Liver (tissue), 9 donors: ENCODE data around the gene SLAIN2. TPM values are rescaled to one million over a fixed set of nuclear protein-coding genes. Genes with fewer than 3 reads are reported as not detected.

Source experiments
- DNase-seq: peaks from one replicate; pipeline ENCODE4 v3.0.0-alpha.2; 2017; ENCODE audit warnings: low spot score
- H3K27ac ChIP-seq, 2 donors: one replicate each; pipeline ENCODE4 v1.7.0; 2013; ENCODE audit warnings: inconsistent platforms in 2 of 2, low read length in 2 of 2, control low read depth in 1 of 2, low read depth in 1 of 2, mild to moderate bottlenecking in 1 of 2
- H3K27me3 ChIP-seq, 4 donors: one replicate each; pipeline versions ENCODE4 v1.6.1 to v1.7.0; 2013; ENCODE audit warnings: low read length in 3 of 4, inconsistent platforms in 1 of 4, mild to moderate bottlenecking in 1 of 4, moderate library complexity in 1 of 4; ENCODE audit not compliant: control insufficient read depth in 4 of 4, insufficient read depth in 4 of 4
- H3K36me3 ChIP-seq, 4 donors: one replicate each; pipeline versions ENCODE4 v1.6.1 to v1.7.0; 2013; ENCODE audit warnings: low read length in 3 of 4, mild to moderate bottlenecking in 3 of 4, low read depth in 1 of 4, moderate library complexity in 1 of 4; ENCODE audit not compliant: control insufficient read depth in 4 of 4, insufficient read depth in 3 of 4
- H3K4me1 ChIP-seq, 4 donors: one replicate each; pipeline versions ENCODE4 v1.6.1 to v1.7.0; 2013; ENCODE audit warnings: low read length in 3 of 4, mild to moderate bottlenecking in 3 of 4, moderate library complexity in 1 of 4; ENCODE audit not compliant: control insufficient read depth in 4 of 4, insufficient read depth in 4 of 4
- H3K4me3 ChIP-seq, 3 donors: one replicate each; pipeline versions ENCODE4 v1.6.1 to v1.7.0; 2013; ENCODE audit warnings: low read length in 3 of 3, control low read depth in 1 of 3, low read depth in 1 of 3, mild to moderate bottlenecking in 1 of 3
- H3K9ac ChIP-seq, 2 donors: one replicate each; pipeline ENCODE4 v1.7.0; 2013; ENCODE audit warnings: low read length in 2 of 2, mild to moderate bottlenecking in 2 of 2, moderate library complexity in 2 of 2, control low read depth in 1 of 2, low read depth in 1 of 2
- H3K9me3 ChIP-seq, 4 donors: one replicate each; pipeline versions ENCODE4 v1.6.1 to v1.7.0; 2013; ENCODE audit warnings: low read length in 3 of 4; ENCODE audit not compliant: control insufficient read depth in 4 of 4
- ATF3 ChIP-seq: IDR thresholded peaks from 2 replicates; pipeline ENCODE4 v1.6.1; 2016; ENCODE audit warnings: antibody characterized with exemption
- EGR1 ChIP-seq, 2 donors: IDR thresholded peaks; 2 replicates each; pipeline ENCODE4 v1.6.1; 2016 to 2018; ENCODE audit warnings: antibody characterized with exemption in 2 of 2, low read depth in 2 of 2
- FOXA2 ChIP-seq: IDR thresholded peaks from 2 replicates; pipeline ENCODE4 v1.6.1; 2016; ENCODE audit warnings: antibody characterized with exemption
- GABPA ChIP-seq, 2 donors: IDR thresholded peaks in 1 of 2; conservative IDR thresholded peaks in 1 of 2; 2 replicates each; pipeline ENCODE4 v1.6.1; 2016; ENCODE audit warnings: antibody characterized with exemption in 2 of 2, mild to moderate bottlenecking in 1 of 2, moderate library complexity in 1 of 2
- HNF4A ChIP-seq, 2 donors: conservative IDR thresholded peaks; 2 replicates each; pipeline ENCODE4 v1.6.1; 2016; ENCODE audit warnings: antibody characterized with exemption in 2 of 2, mild to moderate bottlenecking in 2 of 2
- HNF4G ChIP-seq: IDR thresholded peaks from 2 replicates; pipeline ENCODE4 v1.6.1; 2016; ENCODE audit warnings: antibody characterized with exemption
- JUND ChIP-seq, 2 donors: IDR thresholded peaks; 2 replicates each; pipeline ENCODE4 v1.6.1; 2016; ENCODE audit warnings: antibody characterized with exemption in 2 of 2
- MAX ChIP-seq: IDR thresholded peaks from 2 replicates; pipeline ENCODE4 v1.6.1; 2016; ENCODE audit warnings: antibody characterized with exemption
- NR2F2 ChIP-seq: IDR thresholded peaks from 2 replicates; pipeline ENCODE4 v1.6.1; 2016; ENCODE audit warnings: antibody characterized with exemption
- RAD21 ChIP-seq, 2 donors: IDR thresholded peaks; 2 replicates each; pipeline ENCODE4 v1.6.1; 2016; ENCODE audit warnings: antibody characterized with exemption in 2 of 2, mild to moderate bottlenecking in 2 of 2
- REST ChIP-seq: IDR thresholded peaks from 2 replicates; pipeline ENCODE4 v1.6.1; 2016; ENCODE audit warnings: antibody characterized with exemption, mild to moderate bottlenecking
- RXRA ChIP-seq, 2 donors: IDR thresholded peaks; 2 replicates each; pipeline ENCODE4 v1.6.1; 2017 to 2018; ENCODE audit warnings: antibody characterized with exemption in 2 of 2, mild to moderate bottlenecking in 1 of 2
- SP1 ChIP-seq: IDR thresholded peaks from 2 replicates; pipeline ENCODE4 v1.6.1; 2018; ENCODE audit warnings: antibody characterized with exemption, mild to moderate bottlenecking
- TAF1 ChIP-seq: conservative IDR thresholded peaks from 2 replicates; pipeline ENCODE4 v1.6.1; 2016; ENCODE audit warnings: antibody characterized with exemption, mild to moderate bottlenecking
- YY1 ChIP-seq: IDR thresholded peaks from 2 replicates; pipeline ENCODE4 v1.6.1; 2016; ENCODE audit warnings: antibody characterized with exemption, mild to moderate bottlenecking
- WGBS: extraction: QIAGEN DNeasy Blood & Tissue Kit; methylation state at CpG from one replicate; pipeline ENCODE4 v1.1.7; 2013; 5-methylcytosine and 5-hydroxymethylcytosine counted together
- polyA plus RNA-seq, 2 donors: library from polyadenylated mRNA; stranded (reverse) in 1 of 2; unstranded in 1 of 2; fragments of 200-250 nt in 1 of 2; fragments of >200 nt in 1 of 2; fragmentation: Nextera tagmentation in 1 of 2; extraction: Ambion mirVana in 1 of 2; gene quantifications; one replicate each; pipeline versions ENCODE4 v1.2.1 to v1.2.3, GENCODE V29; 2013 to 2015
- total RNA-seq, 2 donors: library from RNA; depleted of rRNA; stranded (reverse); fragments of >200 nt; gene quantifications; one replicate each; pipeline ENCODE4 v1.2.3, GENCODE V29; 2014
- donor health status: healthy.
- donor health status: healthy.
- donor health status: healthy.
- donor health status: healthy.
- donor health status: healthy.

Gene SLAIN2
- total and polyA plus RNA-seq, 4 donors: 12.1 to 32.5 (median 16.6) TPM

- TF ChIP-seq GABPA (IDR thresholded peaks at IDR 0.05 in 1 of 2, conservative IDR thresholded peaks at IDR 0.05 in 1 of 2): no peak
- no peak for TF ChIP-seq NR2F2
- no peak for TF ChIP-seq FOXA2
- no peak for TF ChIP-seq SP1
- no peak for TF ChIP-seq RXRA (IDR thresholded peaks at IDR 0.05)
- no peak for TF ChIP-seq HNF4G
- no peak for TF ChIP-seq JUND (IDR thresholded peaks at IDR 0.05)
- no peak for TF ChIP-seq MAX
- no peak for TF ChIP-seq YY1
Measured at GRCh38 chr4:48352793-48353192, 11.5 kb downstream of the SLAIN2 start (continued).

- Histone ChIP-seq H3K27me3 (no peaks in the 10 kb centered on the region), H3K9me3 (no peaks in the 10 kb centered on the region), H3K27ac (no peak overlapping the region), H3K9ac (no peak overlapping the region), H3K36me3 (no peaks in the 10 kb centered on the region), H3K4me1 (peaks cover 0 to 13% (median 5%) of the 10 kb centered on the region in 4 donors), H3K4me3 (no peak overlapping the region)
- 94% methylated on average over 1 of the region's 1 CpG for WGBS
- TF ChIP-seq GABPA (IDR thresholded peaks at IDR 0.05 in 1 of 2, conservative IDR thresholded peaks at IDR 0.05 in 1 of 2): no peak
- TF ChIP-seq HNF4G: no peak
- no peak for TF ChIP-seq NR2F2
- no peak for TF ChIP-seq RAD21 (IDR thresholded peaks at IDR 0.05)
- no peak for TF ChIP-seq RXRA (IDR thresholded peaks at IDR 0.05)
- TF ChIP-seq REST: no peak
- no peak for TF ChIP-seq MAX
- no peak for TF ChIP-seq ATF3
- no peak for TF ChIP-seq SP1
- no peak for TF ChIP-seq HNF4A (conservative IDR thresholded peaks at IDR 0.05)
- DNase-seq: no peak
Measured at GRCh38 chr4:48356355-48356754, 15.0 kb downstream of the SLAIN2 start.

- 88% methylated on average over 4 of the region's 4 CpGs for WGBS
- TF ChIP-seq JUND (IDR thresholded peaks at IDR 0.05) (no peak), FOXA2 (no peak), YY1 (no peak), EGR1 (IDR thresholded peaks at IDR 0.05; ENCODE audit: low read depth in 2 of 2) (no peak), RAD21 (IDR thresholded peaks at IDR 0.05) (no peak), HNF4A (conservative IDR thresholded peaks at IDR 0.05) (no peak), HNF4G (no peak), TAF1 (no peak), ATF3 (no peak), MAX (no peak)
- no peaks in the 10 kb centered on the region for H3K27me3 ChIP-seq
Measured at GRCh38 chr4:48360285-48361011, 19.1 kb downstream of the SLAIN2 start.

More at GRCh38 chr4:48360285-48361011, 19.1 kb downstream of the SLAIN2 start:
- Histone ChIP-seq H3K36me3 (no peaks in the 10 kb centered on the region), H3K27ac (no peak overlapping the region), H3K9me3 (no peaks in the 10 kb centered on the region), H3K4me3 (no peak overlapping the region), H3K9ac (no peak overlapping the region), H3K4me1 (peaks cover 0 to 4% (median 0%) of the 10 kb centered on the region in 4 donors)
- no peak for DNase-seq
